ENCODE results near the gene PROB1.
"Not testable (repeated sequence)": the region's sequence is repeated elsewhere in the genome, so short reads cannot be mapped to it uniquely, and the experiment has no call there.

PROB1 gene, protein sequence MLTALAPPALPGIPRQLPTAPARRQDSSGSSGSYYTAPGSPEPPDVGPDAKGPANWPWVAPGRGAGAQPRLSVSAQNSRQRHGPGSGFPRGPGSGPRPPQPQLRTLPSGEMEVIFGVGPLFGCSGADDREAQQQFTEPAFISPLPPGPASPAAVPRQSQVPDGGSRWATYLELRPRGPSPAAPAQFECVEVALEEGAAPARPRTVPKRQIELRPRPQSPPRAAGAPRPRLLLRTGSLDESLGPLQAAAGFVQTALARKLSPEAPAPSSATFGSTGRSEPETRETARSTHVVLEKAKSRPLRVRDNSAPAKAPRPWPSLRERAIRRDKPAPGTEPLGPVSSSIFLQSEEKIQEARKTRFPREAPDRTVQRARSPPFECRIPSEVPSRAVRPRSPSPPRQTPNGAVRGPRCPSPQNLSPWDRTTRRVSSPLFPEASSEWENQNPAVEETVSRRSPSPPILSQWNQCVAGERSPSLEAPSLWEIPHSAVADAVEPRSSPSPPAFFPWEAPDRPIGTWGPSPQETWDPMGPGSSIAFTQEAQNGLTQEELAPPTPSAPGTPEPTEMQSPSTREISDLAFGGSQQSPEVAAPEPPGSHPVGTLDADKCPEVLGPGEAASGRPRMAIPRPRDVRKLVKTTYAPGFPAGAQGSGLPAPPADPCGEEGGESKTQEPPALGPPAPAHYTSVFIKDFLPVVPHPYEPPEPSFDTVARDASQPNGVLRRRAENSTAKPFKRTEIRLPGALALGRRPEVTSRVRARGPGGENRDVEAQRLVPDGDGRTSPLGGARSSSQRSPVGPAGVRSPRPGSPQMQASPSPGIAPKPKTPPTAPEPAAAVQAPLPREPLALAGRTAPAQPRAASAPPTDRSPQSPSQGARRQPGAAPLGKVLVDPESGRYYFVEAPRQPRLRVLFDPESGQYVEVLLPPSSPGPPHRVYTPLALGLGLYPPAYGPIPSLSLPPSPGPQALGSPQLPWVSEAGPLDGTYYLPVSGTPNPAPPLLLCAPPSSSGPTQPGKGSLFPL

DNA sequence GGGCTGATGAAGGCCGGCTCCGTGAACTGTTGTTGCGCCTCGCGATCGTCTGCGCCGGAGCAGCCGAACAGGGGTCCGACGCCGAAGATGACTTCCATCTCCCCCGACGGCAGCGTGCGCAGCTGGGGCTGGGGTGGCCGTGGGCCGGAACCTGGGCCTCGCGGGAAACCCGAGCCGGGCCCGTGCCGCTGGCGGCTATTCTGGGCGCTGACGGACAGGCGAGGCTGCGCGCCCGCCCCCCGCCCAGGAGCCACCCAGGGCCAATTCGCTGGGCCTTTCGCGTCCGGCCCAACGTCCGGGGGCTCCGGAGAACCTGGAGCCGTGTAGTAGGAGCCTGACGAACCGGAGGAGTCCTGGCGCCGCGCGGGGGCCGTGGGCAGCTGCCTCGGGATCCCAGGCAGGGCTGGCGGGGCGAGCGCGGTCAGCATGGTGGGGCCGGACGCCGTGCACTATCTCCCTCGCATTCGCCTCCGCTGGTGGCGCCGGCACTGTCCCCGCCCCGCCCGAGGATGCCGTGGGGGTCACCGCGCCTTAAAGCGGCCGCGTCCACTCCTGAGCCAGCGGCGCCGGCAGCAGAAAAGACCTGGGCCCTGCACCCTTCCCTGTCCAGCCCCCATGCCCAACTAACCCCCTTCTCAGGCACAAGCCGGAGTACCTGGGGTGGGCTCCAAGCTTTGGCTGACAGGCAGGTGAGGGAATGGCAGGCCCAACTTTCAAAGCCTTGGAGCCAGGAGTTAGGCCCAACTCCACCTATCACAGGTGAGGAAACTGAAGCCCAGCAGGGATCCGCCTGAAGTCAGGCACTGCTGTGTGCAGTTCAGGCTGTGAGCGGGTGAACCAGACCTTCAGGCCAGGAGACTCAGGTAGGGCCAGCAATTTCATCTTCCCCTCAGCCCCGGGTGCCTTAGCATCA is at the start of gene PROB1:
TSS of gene PROB1 (minus strand) at position 451 of the 913 bp plus-strand sequence. CDS start at position 428, 23 bp downstream.
- Histone ChIP-seq H3K4me1 (ENCODE audit: control insufficient read depth, insufficient read depth, low read length, unreplicated experiment) (peaks cover 14% of the 10 kb centered on the region), H3K79me2 (ENCODE audit: control insufficient read depth, insufficient read depth, low read length, unreplicated experiment) (no peaks in the 10 kb centered on the region), H3K27me3 (ENCODE audit: insufficient read depth, low read length) (peaks cover 8% of the 10 kb centered on the region; the same call in 1 of the 2 replicates), H3K36me3 (ENCODE audit: insufficient read depth, low read length) (no peaks in the 10 kb centered on the region), H3K4me3 (ENCODE audit: low read depth, low read length) (peak within 1 kb of the TSS; percentile 77), H3K27ac (ENCODE audit: low read depth, low read length) (no peak within 1 kb of the TSS), H2AFZ (ENCODE audit: low read length, unreplicated experiment) (peak within 1 kb of the TSS; percentile 28)

DNA sequence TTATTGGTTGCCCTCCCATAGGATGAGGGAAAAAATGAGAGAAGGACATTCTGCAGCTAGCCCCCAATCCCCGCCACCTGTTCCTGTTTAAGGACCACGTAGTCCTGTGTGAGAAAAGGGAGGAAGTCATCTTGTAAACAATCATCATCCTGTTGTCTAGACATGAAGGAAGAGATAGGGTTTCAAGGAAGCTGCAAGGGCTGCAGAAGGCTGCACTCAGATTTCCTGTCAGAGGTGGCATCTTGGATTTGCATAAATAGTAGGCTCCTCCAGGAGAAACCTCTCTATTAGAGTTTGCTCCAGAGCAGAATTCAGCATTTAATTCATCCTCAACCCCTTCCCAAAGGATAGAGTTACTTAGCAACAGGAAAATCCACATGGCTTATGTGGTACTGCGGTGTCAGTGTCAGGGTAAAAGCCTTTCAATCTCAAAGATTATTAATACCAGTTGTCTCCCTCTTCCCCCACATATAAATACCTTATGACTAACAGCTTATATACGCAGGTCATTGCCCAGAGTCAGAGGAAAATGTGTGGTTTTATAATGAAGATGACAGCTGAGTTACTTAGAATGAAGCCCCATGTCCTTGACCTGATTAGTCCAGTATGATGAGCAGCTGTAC is 49.0 kb upstream of the PROB1 start:
- Histone ChIP-seq H3K27ac (ENCODE audit: low read depth, low read length) (peak overlapping the region; percentile 4; the same call in 1 of the 2 replicates), H3K4me1 (ENCODE audit: control insufficient read depth, insufficient read depth, low read length, unreplicated experiment) (peaks cover 21% of the 10 kb centered on the region), H3K79me2 (ENCODE audit: control insufficient read depth, insufficient read depth, low read length, unreplicated experiment) (no peaks in the 10 kb centered on the region), H2AFZ (ENCODE audit: low read length, unreplicated experiment) (no peak overlapping the region), H3K27me3 (ENCODE audit: insufficient read depth, low read length) (no peaks in the 10 kb centered on the region), H3K4me3 (ENCODE audit: low read depth, low read length) (no peak overlapping the region), H3K36me3 (ENCODE audit: insufficient read depth, low read length) (no peaks in the 10 kb centered on the region)

DNA sequence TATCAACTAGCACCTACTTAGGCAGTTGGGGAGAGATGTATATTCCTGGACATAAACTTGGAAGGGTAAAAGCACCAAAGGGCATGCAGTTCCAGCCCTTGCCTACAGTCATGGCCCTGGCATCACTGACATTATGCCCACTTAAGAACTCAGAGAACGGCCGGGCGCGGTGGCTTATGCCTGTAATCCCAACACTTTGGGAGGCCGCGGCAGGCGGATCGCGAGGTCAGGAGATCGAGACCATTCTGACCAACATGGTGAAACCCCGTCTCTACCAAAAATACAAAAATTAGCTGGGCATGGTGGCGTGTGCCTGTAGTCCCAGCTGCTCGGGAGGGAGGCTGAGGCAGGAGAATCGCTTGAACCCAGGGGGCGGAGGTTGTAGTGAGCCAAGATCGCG is 45.5 kb upstream of the PROB1 start:
- not testable (repeated sequence) for H3K27ac ChIP-seq (ENCODE audit: low read depth, low read length)

DNA sequence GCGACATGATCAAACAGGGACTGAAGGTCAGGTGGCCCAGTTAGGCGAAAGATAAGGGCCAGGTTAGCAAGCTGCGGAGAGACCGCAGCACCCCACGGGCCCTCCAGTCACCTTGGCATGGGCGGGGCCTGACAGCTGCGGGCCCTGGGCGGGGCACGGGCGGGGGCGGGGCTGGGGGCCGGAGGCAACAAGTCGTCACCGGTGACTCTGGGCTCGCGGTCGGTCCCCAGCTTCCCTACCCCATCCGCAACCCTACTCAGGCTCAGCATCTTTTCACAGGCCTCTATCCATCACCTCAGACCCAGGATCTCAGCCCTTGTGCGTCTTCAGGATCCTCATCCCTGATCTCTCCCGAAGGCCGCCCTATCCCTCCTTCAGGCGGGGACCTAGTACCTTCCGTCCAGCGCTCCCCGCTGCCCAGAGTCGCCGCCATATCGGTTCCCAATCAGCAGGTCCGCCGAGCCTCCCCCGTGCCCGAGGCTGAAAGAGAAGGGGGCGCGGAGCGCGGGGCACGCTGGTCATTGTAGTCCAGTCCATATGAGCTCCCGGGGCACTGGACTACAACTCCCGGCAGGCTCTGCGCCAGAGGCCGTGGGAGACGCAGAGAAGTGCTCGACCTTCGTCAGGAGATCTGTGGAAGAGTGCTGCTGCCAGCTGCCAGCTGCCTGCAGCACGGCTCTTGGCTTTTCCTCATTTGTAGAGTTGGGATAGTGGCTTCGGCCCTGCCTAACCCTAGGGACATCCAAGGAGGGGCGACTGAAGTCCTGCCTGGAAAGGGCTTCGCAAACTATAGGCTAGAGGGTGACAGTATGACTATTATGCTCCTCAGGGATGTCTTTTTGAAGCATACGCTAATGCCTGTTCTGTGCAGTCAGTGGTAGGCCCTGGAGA is 44.4 kb upstream of the PROB1 start, which contains the start of gene DNAJC18:
TSS of gene DNAJC18 (minus strand) at position 513 of the 891 bp plus-strand sequence. CDS start at position 433, 80 bp downstream.
- peaks cover 20% of the 10 kb centered on the region for H3K4me1 ChIP-seq (ENCODE audit: control insufficient read depth, insufficient read depth, low read length, unreplicated experiment)
- H2AFZ ChIP-seq (ENCODE audit: low read length, unreplicated experiment): peak within 1 kb of the TSS; percentile 99
- H3K36me3 ChIP-seq (ENCODE audit: insufficient read depth, low read length): peaks cover 2% of the 10 kb centered on the region; the same call in 1 of the 2 replicates
- H3K27me3 ChIP-seq (ENCODE audit: insufficient read depth, low read length): no peaks in the 10 kb centered on the region
- peaks cover 5% of the 10 kb centered on the region for H3K79me2 ChIP-seq (ENCODE audit: control insufficient read depth, insufficient read depth, low read length, unreplicated experiment)
- H3K4me3 ChIP-seq (ENCODE audit: low read depth, low read length): peak within 1 kb of the TSS; percentile 93
- peak within 1 kb of the TSS; percentile 82 for H3K27ac ChIP-seq (ENCODE audit: low read depth, low read length)

More for the DNA sequence above, 45.5 kb upstream of the PROB1 start:
- H2AFZ ChIP-seq (ENCODE audit: low read length, unreplicated experiment); H3K79me2 ChIP-seq (ENCODE audit: control insufficient read depth, insufficient read depth, low read length, unreplicated experiment); H3K27me3 ChIP-seq (ENCODE audit: insufficient read depth, low read length); H3K4me3 ChIP-seq (ENCODE audit: low read depth, low read length); H3K36me3 ChIP-seq (ENCODE audit: insufficient read depth, low read length): not testable (repeated sequence)
- peaks cover 21% of the 10 kb centered on the region for H3K4me1 ChIP-seq (ENCODE audit: control insufficient read depth, insufficient read depth, low read length, unreplicated experiment)

DNA sequence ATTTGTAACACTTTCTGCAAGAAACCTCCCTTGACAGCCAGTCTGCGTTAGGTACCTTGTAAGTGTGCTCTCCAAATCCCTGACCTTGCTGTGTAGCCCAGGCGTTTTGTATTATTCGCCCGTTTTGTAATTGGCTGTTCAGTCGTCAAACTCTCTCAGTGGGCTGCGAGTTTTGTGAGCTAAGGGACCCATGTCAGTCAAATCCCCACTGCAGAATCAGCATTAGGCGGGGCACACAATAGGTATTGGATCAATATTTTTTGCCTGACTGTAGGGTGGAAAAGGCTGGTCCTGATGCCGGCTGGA is 43.8 kb upstream of the PROB1 start:
- peak overlapping the region; percentile 85 for H2AFZ ChIP-seq (ENCODE audit: low read length, unreplicated experiment)
- H3K36me3 ChIP-seq (ENCODE audit: insufficient read depth, low read length): peaks cover 2% of the 10 kb centered on the region; the same call in 1 of the 2 replicates
- H3K4me1 ChIP-seq (ENCODE audit: control insufficient read depth, insufficient read depth, low read length, unreplicated experiment): peaks cover 14% of the 10 kb centered on the region
- no peak overlapping the region for H3K27ac ChIP-seq (ENCODE audit: low read depth, low read length)
- peak overlapping the region; percentile 93 for H3K4me3 ChIP-seq (ENCODE audit: low read depth, low read length)
- no peaks in the 10 kb centered on the region for H3K27me3 ChIP-seq (ENCODE audit: insufficient read depth, low read length)
- H3K79me2 ChIP-seq (ENCODE audit: control insufficient read depth, insufficient read depth, low read length, unreplicated experiment): peaks cover 5% of the 10 kb centered on the region

DNA sequence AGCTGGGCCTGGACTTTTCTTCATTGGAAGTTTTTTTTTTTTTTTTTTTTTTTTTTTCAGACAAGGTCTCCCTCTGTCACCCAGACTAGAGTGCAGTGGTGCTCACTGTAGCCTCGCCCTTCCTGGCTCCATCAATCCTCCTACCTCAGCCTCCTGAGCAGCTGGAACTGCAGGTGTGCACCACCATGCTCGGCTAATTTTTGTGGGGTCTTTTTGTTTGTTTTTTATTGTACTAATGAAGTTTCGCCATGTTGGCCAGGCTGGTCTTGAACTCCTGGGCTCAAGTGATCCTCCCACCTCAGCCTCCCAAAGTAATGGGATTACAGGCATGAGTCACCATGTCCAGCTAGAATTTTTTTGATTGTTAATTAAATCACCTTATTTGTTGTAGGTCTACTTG is 40.8 kb upstream of the PROB1 start:
- H3K27ac ChIP-seq (ENCODE audit: low read depth, low read length): no peak overlapping the region
- peaks cover 5% of the 10 kb centered on the region for H3K79me2 ChIP-seq (ENCODE audit: control insufficient read depth, insufficient read depth, low read length, unreplicated experiment)
- H3K4me1 ChIP-seq (ENCODE audit: control insufficient read depth, insufficient read depth, low read length, unreplicated experiment): peaks cover 10% of the 10 kb centered on the region
- no peak overlapping the region for H3K4me3 ChIP-seq (ENCODE audit: low read depth, low read length)
- no peak overlapping the region for H2AFZ ChIP-seq (ENCODE audit: low read length, unreplicated experiment)
- H3K36me3 ChIP-seq (ENCODE audit: insufficient read depth, low read length): peaks cover 4% of the 10 kb centered on the region; the same call in 1 of the 2 replicates
- no peaks in the 10 kb centered on the region for H3K27me3 ChIP-seq (ENCODE audit: insufficient read depth, low read length)

DNA sequence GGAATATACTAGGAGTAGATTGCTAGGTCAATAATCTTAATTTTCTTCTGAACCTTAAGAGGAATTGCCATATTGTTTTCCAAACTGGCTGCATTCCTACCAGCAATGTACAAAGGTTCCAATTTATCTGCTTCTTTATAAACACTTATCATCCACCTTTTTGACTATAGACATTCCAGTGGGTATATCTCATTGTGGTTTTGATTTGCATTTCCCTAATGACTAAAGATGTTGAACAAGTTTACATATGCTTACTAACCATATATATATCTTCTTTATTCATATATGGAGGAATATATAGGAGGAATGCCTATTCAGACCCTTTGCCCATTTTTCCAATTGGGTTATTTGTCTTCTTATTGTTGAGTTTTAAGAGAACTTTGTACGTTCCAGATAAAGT is 36.8 kb upstream of the PROB1 start:
- H3K4me1 ChIP-seq (ENCODE audit: control insufficient read depth, insufficient read depth, low read length, unreplicated experiment): peaks cover 2% of the 10 kb centered on the region

DNA sequence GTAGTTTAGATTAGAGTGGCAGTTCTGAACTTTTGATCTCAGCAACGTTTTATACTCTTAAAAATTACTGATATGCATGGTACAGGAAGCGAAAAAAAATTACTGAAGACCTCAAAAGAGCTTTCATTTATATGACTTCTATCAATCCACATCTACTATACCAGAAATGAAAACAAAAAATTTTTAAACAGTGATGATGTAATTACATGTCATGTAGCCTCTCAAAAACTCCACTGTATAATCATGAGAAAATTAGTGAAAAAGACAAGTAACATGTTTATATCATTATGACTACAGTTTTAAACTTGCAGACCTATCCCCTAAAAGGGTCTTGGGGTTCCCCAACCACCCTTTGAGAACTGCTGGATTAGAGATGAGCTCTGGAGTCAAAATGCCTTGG is 35.1 kb upstream of the PROB1 start:
- H3K4me3 ChIP-seq (ENCODE audit: low read depth, low read length): no peak overlapping the region
- H3K27me3 ChIP-seq (ENCODE audit: insufficient read depth, low read length): no peaks in the 10 kb centered on the region
- H3K27ac ChIP-seq (ENCODE audit: low read depth, low read length): no peak overlapping the region
- H3K36me3 ChIP-seq (ENCODE audit: insufficient read depth, low read length): peaks cover 4% of the 10 kb centered on the region; the same call in 1 of the 2 replicates
- H3K79me2 ChIP-seq (ENCODE audit: control insufficient read depth, insufficient read depth, low read length, unreplicated experiment): no peaks in the 10 kb centered on the region
- no peak overlapping the region for H2AFZ ChIP-seq (ENCODE audit: low read length, unreplicated experiment)
- peaks cover 8% of the 10 kb centered on the region for H3K4me1 ChIP-seq (ENCODE audit: control insufficient read depth, insufficient read depth, low read length, unreplicated experiment)

More for the DNA sequence above, 36.8 kb upstream of the PROB1 start:
- Histone ChIP-seq H2AFZ (ENCODE audit: low read length, unreplicated experiment) (no peak overlapping the region), H3K4me3 (ENCODE audit: low read depth, low read length) (no peak overlapping the region), H3K79me2 (ENCODE audit: control insufficient read depth, insufficient read depth, low read length, unreplicated experiment) (no peaks in the 10 kb centered on the region), H3K27me3 (ENCODE audit: insufficient read depth, low read length) (no peaks in the 10 kb centered on the region), H3K36me3 (ENCODE audit: insufficient read depth, low read length) (peaks cover 4% of the 10 kb centered on the region; the same call in 1 of the 2 replicates), H3K27ac (ENCODE audit: low read depth, low read length) (no peak overlapping the region)
